HEK293 (cell line): ENCODE data around the gene ZNF709.

ENCODE experiments used
- IKZF3 ChIP-seq: fragments of 450-650 bp; IDR thresholded peaks from 2 replicates; pipeline ENCODE4 v1.5.0; 2018; ENCODE audit warnings: missing biosample characterization, mild to moderate bottlenecking, missing genetic modification characterization, moderate library complexity
- KLF10 ChIP-seq: fragments of 450-650 bp; IDR thresholded peaks from 2 replicates; pipeline ENCODE4 v1.5.1; 2018; ENCODE audit warnings: missing biosample characterization, mild to moderate bottlenecking, missing genetic modification characterization
- KLF16 ChIP-seq: fragments of 450-650 bp; formaldehyde crosslinking; IDR thresholded peaks from 2 replicates; pipeline ENCODE4 v1.5.1; 2017; ENCODE audit warnings: missing biosample characterization, missing genetic modification characterization
- OVOL3 ChIP-seq: fragments of 450-650 bp; formaldehyde crosslinking; IDR thresholded peaks from 2 replicates; pipeline ENCODE4 v1.5.1; 2016; ENCODE audit warnings: missing biosample characterization, missing genetic modification characterization
- TCF7L2 ChIP-seq: IDR thresholded peaks from 2 replicates; pipeline ENCODE4 v1.6.1; 2011; ENCODE audit warnings: low read depth, mild to moderate bottlenecking, inconsistent platforms, low read length, moderate library complexity, borderline replicate concordance
- TRIM28 ChIP-seq: IDR thresholded peaks from 2 replicates; pipeline ENCODE4 v1.6.1; 2011; ENCODE audit warnings: low read length, control low read depth, borderline replicate concordance
- YY1 ChIP-seq: fragments of 450-650 bp; formaldehyde crosslinking; IDR thresholded peaks from 2 replicates; pipeline ENCODE4 v1.5.1; 2018; ENCODE audit warnings: missing biosample characterization, missing genetic modification characterization
- ZBTB17 ChIP-seq: fragments of 450-650 bp; formaldehyde crosslinking; IDR thresholded peaks from 2 replicates; pipeline ENCODE4 v1.5.1; 2016; ENCODE audit warnings: missing biosample characterization, missing genetic modification characterization
- ZBTB21 ChIP-seq: fragments of 450-650 bp; formaldehyde crosslinking; IDR thresholded peaks from 2 replicates; pipeline ENCODE4 v1.5.1; 2017; ENCODE audit warnings: missing biosample characterization, missing genetic modification characterization
- ZFP41 ChIP-seq: fragments of 450-650 bp; formaldehyde crosslinking; IDR thresholded peaks from 2 replicates; pipeline ENCODE4 v1.5.1; 2016; ENCODE audit warnings: missing biosample characterization, missing genetic modification characterization, borderline replicate concordance
- ZNF114 ChIP-seq: fragments of 450-650 bp; formaldehyde crosslinking; IDR thresholded peaks from 2 replicates; pipeline ENCODE4 v1.5.0; 2017; ENCODE audit warnings: missing biosample characterization, missing genetic modification characterization
- ZNF155 ChIP-seq: fragments of 450-650 bp; formaldehyde crosslinking; IDR thresholded peaks from 2 replicates; pipeline ENCODE4 v1.5.1; 2016; ENCODE audit warnings: missing biosample characterization, missing genetic modification characterization
- ZNF23 ChIP-seq: fragments of 450-650 bp; formaldehyde crosslinking; IDR thresholded peaks from 2 replicates; pipeline ENCODE4 v1.5.1; 2016; ENCODE audit warnings: missing biosample characterization, missing genetic modification characterization, borderline replicate concordance
- ZNF24 ChIP-seq: fragments of 450-650 bp; formaldehyde crosslinking; IDR thresholded peaks from 2 replicates; pipeline ENCODE4 v1.5.1; 2016; ENCODE audit warnings: missing biosample characterization, missing genetic modification characterization
- ZNF292 ChIP-seq: fragments of 450-650 bp; formaldehyde crosslinking; IDR thresholded peaks from 2 replicates; pipeline ENCODE4 v1.5.1; 2016; ENCODE audit warnings: low read depth, missing biosample characterization, missing genetic modification characterization, borderline replicate concordance
- ZNF629 ChIP-seq: fragments of 450-650 bp; formaldehyde crosslinking; IDR thresholded peaks from 2 replicates; pipeline ENCODE4 v1.5.1; 2017; ENCODE audit warnings: missing biosample characterization, missing genetic modification characterization
- ZNF701 ChIP-seq: fragments of 450-650 bp; formaldehyde crosslinking; IDR thresholded peaks from 2 replicates; pipeline ENCODE4 v1.5.1; 2016; ENCODE audit warnings: missing biosample characterization, missing genetic modification characterization
- TF ChIP-seq, protein P1 (sequence below): fragments of 450-650 bp; formaldehyde crosslinking; IDR thresholded peaks from 2 replicates; pipeline ENCODE4 v1.5.1; 2016; ENCODE audit warnings: missing biosample characterization, missing genetic modification characterization, borderline replicate concordance
- TF ChIP-seq, protein P2 (sequence below): fragments of 450-650 bp; formaldehyde crosslinking; IDR thresholded peaks from 2 replicates; pipeline ENCODE4 v1.5.0; 2017; ENCODE audit warnings: missing biosample characterization, missing genetic modification characterization, borderline replicate concordance
- TF ChIP-seq, protein P3 (sequence below): fragments of 450-650 bp; formaldehyde crosslinking; IDR thresholded peaks from 2 replicates; pipeline ENCODE4 v1.5.1; 2016; ENCODE audit warnings: missing biosample characterization, missing genetic modification characterization
- TF ChIP-seq, protein P4 (sequence below): fragments of 450-650 bp; formaldehyde crosslinking; IDR thresholded peaks from 2 replicates; pipeline ENCODE4 v1.5.1; 2016; ENCODE audit warnings: missing biosample characterization, missing genetic modification characterization
- TF ChIP-seq, protein P5 (sequence below): fragments of 450-650 bp; formaldehyde crosslinking; IDR thresholded peaks from 2 replicates; pipeline ENCODE4 v1.5.1; 2016; ENCODE audit warnings: missing biosample characterization, missing genetic modification characterization
- TF ChIP-seq, protein P6 (sequence below): fragments of 450-650 bp; formaldehyde crosslinking; conservative IDR thresholded peaks from 2 replicates; pipeline ENCODE4 v1.5.1; 2016; ENCODE audit warnings: low read depth, missing biosample characterization, missing genetic modification characterization

Gene ZNF709

DNA sequence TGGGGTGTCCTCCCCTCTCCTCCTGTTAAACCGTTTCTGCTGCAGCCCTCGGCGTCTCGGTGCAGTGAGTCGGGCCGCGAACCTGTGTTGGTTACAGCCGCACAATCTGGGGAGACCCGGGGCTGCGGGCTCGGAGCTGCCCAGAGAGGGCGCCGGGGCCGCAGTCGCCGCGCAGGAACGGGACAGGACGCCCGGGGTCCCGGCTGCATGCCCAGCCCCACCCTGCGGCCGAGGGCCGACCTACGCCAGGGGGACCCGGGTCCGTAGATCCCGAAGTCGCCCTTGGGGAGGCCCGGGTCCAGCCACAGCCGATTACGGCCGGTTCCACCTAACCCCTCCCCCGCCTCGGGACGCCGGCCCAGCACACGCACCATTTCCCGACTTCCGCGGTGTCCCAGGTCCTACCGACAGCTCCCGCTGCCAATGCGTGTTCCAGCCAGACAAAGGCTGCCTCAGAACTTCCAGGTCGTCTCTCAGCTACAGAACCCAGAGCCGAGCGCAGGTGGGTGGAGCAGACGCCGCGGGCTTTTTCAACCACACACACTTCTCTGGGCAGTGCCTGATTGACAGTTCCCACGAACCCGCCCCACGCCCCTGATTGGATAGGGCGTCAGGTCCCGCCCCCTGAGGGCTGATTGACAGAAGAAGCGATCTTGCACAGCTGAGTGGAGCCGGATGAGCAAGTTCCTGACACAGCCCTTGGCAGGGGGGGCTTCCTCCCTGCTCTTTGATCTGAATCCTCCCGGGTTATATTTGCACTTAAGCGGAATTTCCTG lies 43.9 kb downstream of the ZNF709 start, which contains the start of gene ZNF443 (continued):
- TF ChIP-seq ZNF114 (tag by site-specific recombination) (no peak), ZBTB21 (tag by site-specific recombination) (no peak), ZBTB17 (peak; percentile 92), ZNF23 (tag by site-specific recombination) (no peak), YY1 (no peak), TRIM28 (no peak), ZNF292 (tag by site-specific recombination) (no peak), IKZF3 (tag by site-specific recombination) (no peak), ZFP41 (tag by site-specific recombination) (no peak), ZNF701 (tag by site-specific recombination) (no peak), ZNF155 (tag by site-specific recombination) (no peak), TCF7L2 (peak; percentile 91), KLF16 (tag by site-specific recombination) (no peak), ZNF629 (tag by site-specific recombination) (no peak), OVOL3 (tag by site-specific recombination) (no peak), ZNF24 (tag by site-specific recombination) (no peak), KLF10 (tag by site-specific recombination) (no peak)
- TF ChIP-seq, protein P1, sequence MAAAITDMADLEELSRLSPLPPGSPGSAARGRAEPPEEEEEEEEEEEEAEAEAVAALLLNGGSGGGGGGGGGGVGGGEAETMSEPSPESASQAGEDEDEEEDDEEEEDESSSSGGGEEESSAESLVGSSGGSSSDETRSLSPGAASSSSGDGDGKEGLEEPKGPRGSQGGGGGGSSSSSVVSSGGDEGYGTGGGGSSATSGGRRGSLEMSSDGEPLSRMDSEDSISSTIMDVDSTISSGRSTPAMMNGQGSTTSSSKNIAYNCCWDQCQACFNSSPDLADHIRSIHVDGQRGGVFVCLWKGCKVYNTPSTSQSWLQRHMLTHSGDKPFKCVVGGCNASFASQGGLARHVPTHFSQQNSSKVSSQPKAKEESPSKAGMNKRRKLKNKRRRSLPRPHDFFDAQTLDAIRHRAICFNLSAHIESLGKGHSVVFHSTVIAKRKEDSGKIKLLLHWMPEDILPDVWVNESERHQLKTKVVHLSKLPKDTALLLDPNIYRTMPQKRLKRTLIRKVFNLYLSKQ (tag by site-specific recombination), result no peak
- TF ChIP-seq, protein P2, sequence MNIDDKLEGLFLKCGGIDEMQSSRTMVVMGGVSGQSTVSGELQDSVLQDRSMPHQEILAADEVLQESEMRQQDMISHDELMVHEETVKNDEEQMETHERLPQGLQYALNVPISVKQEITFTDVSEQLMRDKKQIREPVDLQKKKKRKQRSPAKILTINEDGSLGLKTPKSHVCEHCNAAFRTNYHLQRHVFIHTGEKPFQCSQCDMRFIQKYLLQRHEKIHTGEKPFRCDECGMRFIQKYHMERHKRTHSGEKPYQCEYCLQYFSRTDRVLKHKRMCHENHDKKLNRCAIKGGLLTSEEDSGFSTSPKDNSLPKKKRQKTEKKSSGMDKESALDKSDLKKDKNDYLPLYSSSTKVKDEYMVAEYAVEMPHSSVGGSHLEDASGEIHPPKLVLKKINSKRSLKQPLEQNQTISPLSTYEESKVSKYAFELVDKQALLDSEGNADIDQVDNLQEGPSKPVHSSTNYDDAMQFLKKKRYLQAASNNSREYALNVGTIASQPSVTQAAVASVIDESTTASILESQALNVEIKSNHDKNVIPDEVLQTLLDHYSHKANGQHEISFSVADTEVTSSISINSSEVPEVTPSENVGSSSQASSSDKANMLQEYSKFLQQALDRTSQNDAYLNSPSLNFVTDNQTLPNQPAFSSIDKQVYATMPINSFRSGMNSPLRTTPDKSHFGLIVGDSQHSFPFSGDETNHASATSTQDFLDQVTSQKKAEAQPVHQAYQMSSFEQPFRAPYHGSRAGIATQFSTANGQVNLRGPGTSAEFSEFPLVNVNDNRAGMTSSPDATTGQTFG (tag by site-specific recombination), result no peak
- TF ChIP-seq, protein P3, sequence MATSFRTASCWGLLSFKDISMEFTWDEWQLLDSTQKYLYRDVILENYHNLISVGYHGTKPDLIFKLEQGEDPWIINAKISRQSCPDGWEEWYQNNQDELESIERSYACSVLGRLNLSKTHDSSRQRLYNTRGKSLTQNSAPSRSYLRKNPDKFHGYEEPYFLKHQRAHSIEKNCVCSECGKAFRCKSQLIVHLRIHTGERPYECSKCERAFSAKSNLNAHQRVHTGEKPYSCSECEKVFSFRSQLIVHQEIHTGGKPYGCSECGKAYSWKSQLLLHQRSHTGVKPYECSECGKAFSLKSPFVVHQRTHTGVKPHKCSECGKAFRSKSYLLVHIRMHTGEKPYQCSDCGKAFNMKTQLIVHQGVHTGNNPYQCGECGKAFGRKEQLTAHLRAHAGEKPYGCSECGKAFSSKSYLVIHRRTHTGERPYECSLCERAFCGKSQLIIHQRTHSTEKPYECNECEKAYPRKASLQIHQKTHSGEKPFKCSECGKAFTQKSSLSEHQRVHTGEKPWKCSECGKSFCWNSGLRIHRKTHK (tag by site-specific recombination), result no peak
- TF ChIP-seq, protein P4, sequence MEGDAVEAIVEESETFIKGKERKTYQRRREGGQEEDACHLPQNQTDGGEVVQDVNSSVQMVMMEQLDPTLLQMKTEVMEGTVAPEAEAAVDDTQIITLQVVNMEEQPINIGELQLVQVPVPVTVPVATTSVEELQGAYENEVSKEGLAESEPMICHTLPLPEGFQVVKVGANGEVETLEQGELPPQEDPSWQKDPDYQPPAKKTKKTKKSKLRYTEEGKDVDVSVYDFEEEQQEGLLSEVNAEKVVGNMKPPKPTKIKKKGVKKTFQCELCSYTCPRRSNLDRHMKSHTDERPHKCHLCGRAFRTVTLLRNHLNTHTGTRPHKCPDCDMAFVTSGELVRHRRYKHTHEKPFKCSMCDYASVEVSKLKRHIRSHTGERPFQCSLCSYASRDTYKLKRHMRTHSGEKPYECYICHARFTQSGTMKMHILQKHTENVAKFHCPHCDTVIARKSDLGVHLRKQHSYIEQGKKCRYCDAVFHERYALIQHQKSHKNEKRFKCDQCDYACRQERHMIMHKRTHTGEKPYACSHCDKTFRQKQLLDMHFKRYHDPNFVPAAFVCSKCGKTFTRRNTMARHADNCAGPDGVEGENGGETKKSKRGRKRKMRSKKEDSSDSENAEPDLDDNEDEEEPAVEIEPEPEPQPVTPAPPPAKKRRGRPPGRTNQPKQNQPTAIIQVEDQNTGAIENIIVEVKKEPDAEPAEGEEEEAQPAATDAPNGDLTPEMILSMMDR (tag by site-specific recombination), result peak; percentile 13; the same call in 1 of the 2 replicates
- TF ChIP-seq, protein P5, sequence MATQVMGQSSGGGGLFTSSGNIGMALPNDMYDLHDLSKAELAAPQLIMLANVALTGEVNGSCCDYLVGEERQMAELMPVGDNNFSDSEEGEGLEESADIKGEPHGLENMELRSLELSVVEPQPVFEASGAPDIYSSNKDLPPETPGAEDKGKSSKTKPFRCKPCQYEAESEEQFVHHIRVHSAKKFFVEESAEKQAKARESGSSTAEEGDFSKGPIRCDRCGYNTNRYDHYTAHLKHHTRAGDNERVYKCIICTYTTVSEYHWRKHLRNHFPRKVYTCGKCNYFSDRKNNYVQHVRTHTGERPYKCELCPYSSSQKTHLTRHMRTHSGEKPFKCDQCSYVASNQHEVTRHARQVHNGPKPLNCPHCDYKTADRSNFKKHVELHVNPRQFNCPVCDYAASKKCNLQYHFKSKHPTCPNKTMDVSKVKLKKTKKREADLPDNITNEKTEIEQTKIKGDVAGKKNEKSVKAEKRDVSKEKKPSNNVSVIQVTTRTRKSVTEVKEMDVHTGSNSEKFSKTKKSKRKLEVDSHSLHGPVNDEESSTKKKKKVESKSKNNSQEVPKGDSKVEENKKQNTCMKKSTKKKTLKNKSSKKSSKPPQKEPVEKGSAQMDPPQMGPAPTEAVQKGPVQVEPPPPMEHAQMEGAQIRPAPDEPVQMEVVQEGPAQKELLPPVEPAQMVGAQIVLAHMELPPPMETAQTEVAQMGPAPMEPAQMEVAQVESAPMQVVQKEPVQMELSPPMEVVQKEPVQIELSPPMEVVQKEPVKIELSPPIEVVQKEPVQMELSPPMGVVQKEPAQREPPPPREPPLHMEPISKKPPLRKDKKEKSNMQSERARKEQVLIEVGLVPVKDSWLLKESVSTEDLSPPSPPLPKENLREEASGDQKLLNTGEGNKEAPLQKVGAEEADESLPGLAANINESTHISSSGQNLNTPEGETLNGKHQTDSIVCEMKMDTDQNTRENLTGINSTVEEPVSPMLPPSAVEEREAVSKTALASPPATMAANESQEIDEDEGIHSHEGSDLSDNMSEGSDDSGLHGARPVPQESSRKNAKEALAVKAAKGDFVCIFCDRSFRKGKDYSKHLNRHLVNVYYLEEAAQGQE, result no peak
- TF ChIP-seq, protein P6, sequence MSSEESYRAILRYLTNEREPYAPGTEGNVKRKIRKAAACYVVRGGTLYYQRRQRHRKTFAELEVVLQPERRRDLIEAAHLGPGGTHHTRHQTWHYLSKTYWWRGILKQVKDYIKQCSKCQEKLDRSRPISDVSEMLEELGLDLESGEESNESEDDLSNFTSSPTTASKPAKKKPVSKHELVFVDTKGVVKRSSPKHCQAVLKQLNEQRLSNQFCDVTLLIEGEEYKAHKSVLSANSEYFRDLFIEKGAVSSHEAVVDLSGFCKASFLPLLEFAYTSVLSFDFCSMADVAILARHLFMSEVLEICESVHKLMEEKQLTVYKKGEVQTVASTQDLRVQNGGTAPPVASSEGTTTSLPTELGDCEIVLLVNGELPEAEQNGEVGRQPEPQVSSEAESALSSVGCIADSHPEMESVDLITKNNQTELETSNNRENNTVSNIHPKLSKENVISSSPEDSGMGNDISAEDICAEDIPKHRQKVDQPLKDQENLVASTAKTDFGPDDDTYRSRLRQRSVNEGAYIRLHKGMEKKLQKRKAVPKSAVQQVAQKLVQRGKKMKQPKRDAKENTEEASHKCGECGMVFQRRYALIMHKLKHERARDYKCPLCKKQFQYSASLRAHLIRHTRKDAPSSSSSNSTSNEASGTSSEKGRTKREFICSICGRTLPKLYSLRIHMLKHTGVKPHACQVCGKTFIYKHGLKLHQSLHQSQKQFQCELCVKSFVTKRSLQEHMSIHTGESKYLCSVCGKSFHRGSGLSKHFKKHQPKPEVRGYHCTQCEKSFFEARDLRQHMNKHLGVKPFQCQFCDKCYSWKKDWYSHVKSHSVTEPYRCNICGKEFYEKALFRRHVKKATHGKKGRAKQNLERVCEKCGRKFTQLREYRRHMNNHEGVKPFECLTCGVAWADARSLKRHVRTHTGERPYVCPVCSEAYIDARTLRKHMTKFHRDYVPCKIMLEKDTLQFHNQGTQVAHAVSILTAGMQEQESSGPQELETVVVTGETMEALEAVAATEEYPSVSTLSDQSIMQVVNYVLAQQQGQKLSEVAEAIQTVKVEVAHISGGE (tag by site-specific recombination), result peak; percentile 55
